Sigmoid colon (tissue), 7 donors: ENCODE data around the gene IFT43. TPM values are rescaled to one million over a fixed set of nuclear protein-coding genes. Genes with fewer than 3 reads are reported as not detected.

Experiments
- DNase-seq: peaks from one replicate; pipeline ENCODE4 v3.0.0-alpha.2; 2019
- H3K27ac ChIP-seq, 4 donors: fragments of 200-600 bp; sonication (generic); one replicate each; pipeline ENCODE4 v1.5.1; 2016 to 2019; ENCODE audit warnings: mild to moderate bottlenecking in 1 of 4
- H3K27me3 ChIP-seq, 3 donors: fragments of 200-600 bp; sonication (generic); one replicate each; pipeline ENCODE4 v1.5.1; 2019; ENCODE audit warnings: mild to moderate bottlenecking in 1 of 3
- H3K36me3 ChIP-seq, 4 donors: fragments of 200-600 bp; sonication (generic); one replicate each; pipeline ENCODE4 v1.5.1; 2016 to 2019
- H3K4me1 ChIP-seq, 4 donors: fragments of 200-600 bp; sonication (generic); one replicate each; pipeline ENCODE4 v1.5.1; 2017 to 2019
- H3K4me3 ChIP-seq, 4 donors: fragments of 200-600 bp; sonication (generic); one replicate each; pipeline ENCODE4 v1.5.1; 2017 to 2019; ENCODE audit warnings: mild to moderate bottlenecking in 2 of 4, moderate library complexity in 1 of 4
- H3K9me3 ChIP-seq, 4 donors: fragments of 200-600 bp in 3 of 4; sonication (generic) in 3 of 4; one replicate each; pipeline versions ENCODE4 v1.5.1 to v1.6.1; 2013 to 2019
- POLR2AphosphoS5 ChIP-seq, 4 donors: sonication (generic); formaldehyde crosslinking; IDR thresholded peaks; one replicate each; pipeline ENCODE4 v1.6.1; 2017; ENCODE audit warnings: antibody characterized with exemption in 4 of 4
- WGBS, 2 donors: extraction: QIAGEN DNeasy Blood & Tissue Kit; methylation state at CpG; one replicate each; pipeline ENCODE4 v1.1.7; 2013; 5-methylcytosine and 5-hydroxymethylcytosine counted together
- intact Hi-C: fragments of 100-400 bp; cut with DNase I; formaldehyde crosslinking; loops from one replicate; pipeline ENCODE4 v1.15.1; 2023
- polyA plus RNA-seq, 3 donors: library from polyadenylated mRNA; stranded (reverse); fragments of 200-250 nt; gene quantifications; one replicate each; pipeline ENCODE4 v1.2.3, GENCODE V29; 2013
- total RNA-seq, 4 donors: library from RNA; depleted of rRNA; stranded (reverse); fragments of >200 nt; gene quantifications; one replicate each; pipeline ENCODE4 v1.1.0, GENCODE V29; 2016
- donor health status: healthy with polysubstance abuse.
- donor health status: Bipolar disorder and iron deficiency.
- donor health status: healthy.

Gene IFT43
- total and polyA plus RNA-seq, 7 donors = 31.4 to 63.7 (median 42.8) TPM

DNA sequence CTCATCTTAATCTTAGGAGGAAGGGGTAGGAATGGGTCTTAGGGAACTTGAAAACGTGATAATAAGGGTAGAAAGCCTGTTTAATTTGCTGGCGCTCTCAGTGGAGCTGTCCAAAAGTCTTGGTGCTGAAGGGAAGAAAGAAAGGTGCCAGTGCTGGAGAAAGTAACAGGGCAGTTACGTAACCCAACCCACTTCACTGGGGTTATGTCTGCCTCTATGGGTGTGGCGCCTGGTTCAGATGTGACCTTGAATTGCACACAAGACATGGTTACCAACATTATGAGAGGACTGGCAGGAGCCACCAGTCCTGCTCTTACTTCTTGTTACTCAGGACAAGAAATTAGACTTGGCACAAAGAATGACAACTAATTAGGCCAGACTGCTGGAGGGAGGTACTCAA, 147.5 kb downstream of the IFT43 start:
- 22 to 29% methylated on average over 4 of the region's 4 CpGs for WGBS, 2 donors
- H3K27ac ChIP-seq = no peak overlapping the region
- H3K4me1 ChIP-seq = peaks cover 0 to under 1% (median 0%) of the 10 kb centered on the region in 4 donors
- peaks cover 0 to 43% (median 0%) of the 10 kb centered on the region in 3 donors for H3K27me3 ChIP-seq
- no peaks in the 10 kb centered on the region for H3K36me3 ChIP-seq
- intact Hi-C loops = no loop called here
- no peak overlapping the region for H3K4me3 ChIP-seq
- no peaks in the 10 kb centered on the region for H3K9me3 ChIP-seq
- DNase-seq = no peak
- TF ChIP-seq POLR2AphosphoS5 (IDR thresholded peaks at IDR 0.05) = no peak

Other genes with a start within 250 kb of the IFT43 start
- gene TGFB3, start 3.8 kb upstream of the IFT43 start, total RNA-seq = 10 to 100 TPM in 3 of 4 donors, 1 to 10 TPM in 1; 7.6 to 44.0 (median 19.3) TPM
- 1 to 10 TPM; 2.3 to 7.8 (median 5.8) TPM for gene TGFB3, start 3.8 kb upstream of the IFT43 start, polyA plus RNA-seq
- gene GPATCH2L, start 166.2 kb downstream of the IFT43 start, total RNA-seq = 10 to 100 TPM; 40.7 to 76.4 (median 47.9) TPM
- 10 to 100 TPM in 1 of 3 donors, 1 to 10 TPM in 2; 1.8 to 11.4 (median 2.1) TPM for gene GPATCH2L, start 166.2 kb downstream of the IFT43 start, polyA plus RNA-seq